CD4-positive, alpha-beta T cell treated with Interleukin-6 for 4 hours (primary cell): ENCODE results near the gene IFT122.
"Not testable (repeated sequence)": the region's sequence is repeated elsewhere in the genome, so short reads cannot be mapped to it uniquely, and the experiment has no call there.

ENCODE experiments used
- DNase-seq: peaks from one replicate; pipeline ENCODE4 v3.0.0-alpha.2; 2020; ENCODE audit warnings: mixed read lengths

The IFT122 gene

GRCh38 chr3:129474984-129475804 is 35.2 kb downstream of the IFT122 start:
- no peak for DNase-seq

- DNase-seq, result no peak
Measured at GRCh38 chr3:129475863-129476262, 35.8 kb downstream of the IFT122 start.

DNA sequence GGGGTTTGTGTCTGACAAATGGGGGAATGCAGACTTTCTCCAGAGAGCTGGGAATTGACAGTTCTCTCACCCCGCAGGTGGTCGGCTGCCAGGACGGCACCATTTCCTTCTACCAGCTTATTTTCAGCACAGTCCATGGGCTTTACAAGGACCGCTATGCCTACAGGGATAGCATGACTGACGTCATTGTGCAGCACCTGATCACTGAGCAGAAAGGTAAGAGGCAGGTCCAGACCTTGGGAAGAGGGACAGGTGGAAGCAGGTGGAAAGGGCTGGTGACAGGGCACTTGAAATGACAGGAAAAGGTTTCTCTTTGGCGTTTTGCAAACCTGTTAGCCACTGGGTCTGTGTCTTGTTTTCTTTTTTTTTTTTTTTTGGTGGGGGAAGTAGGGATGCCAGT is 36.6 kb downstream of the IFT122 start:
- no peak for DNase-seq

DNA sequence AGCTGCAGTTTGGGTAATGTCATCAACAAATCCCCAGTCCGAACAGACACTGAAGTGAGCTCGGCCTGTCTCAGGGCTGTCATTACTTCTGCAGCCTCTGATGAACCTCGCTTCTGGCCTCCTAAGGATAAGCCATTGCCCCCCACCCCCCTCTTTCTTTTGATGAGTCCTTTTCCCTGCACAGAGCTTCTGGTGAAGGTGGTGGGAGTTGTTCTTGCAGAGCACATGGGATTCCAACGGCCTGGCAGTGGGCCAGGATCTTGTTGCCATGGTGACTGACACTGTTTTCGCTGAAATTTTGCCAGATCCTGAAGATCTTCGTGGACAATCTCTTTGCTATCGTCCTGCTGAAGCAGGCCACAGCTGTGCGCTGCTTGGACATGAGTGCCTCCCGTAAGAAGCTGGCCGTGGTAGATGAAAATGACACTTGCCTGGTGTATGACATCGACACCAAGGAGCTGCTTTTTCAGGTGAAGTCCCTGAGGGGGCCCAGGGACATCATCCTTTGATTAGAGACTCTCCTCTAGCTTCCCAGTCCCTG is 41.3 kb downstream of the IFT122 start:
- not testable (repeated sequence) for DNase-seq

DNA sequence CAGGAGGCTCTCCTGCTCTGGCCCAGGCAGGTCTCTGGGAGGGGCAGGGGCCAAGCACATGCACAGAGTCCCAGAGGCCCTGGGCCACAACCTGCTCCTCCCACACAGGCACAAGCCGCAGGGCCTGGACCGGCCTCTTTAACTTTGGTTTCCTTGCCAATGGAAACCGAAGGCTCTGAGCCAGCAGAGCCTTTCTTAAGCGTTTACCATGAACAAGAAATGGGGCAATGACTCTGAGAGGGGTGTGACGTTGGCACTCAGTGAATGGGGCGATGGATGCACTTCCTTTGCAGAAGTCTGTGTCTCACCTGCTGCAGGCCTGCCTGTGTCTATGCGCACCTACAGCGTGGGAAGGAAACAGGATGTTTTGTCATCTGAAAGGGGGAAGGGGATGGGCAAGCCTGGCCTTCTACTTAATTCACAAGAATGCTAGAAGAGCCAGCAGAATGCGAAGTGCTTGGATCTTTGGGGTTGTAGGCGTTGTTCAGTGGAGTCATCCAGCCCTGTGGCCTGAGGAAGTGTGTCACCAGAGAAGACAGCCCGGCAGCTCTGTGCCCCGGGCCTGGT is 41.8 kb downstream of the IFT122 start:
- DNase-seq, result peak; percentile 68

- DNase-seq, result no peak
Measured at GRCh38 chr3:129482721-129483120, 42.7 kb downstream of the IFT122 start.

DNA sequence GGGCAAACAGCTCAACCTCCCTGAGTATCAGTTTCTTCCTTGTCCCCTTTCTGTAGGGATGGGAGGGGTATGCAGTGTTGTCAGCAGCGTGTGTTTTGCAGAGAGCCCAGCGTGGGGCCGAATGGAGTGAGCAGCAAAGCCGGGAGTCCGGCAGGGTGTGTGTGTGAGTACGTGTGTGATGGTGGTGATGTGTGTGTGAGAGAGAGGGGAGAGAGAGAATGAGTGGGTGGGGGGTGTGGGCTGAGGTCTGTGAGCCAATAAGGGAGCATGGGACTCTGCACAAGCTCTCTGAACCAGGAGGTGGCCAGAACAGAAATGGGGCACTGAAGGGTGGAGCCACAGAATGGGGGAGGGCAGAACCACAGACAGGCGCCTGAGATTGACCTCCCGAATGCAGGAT is 43.8 kb downstream of the IFT122 start:
- DNase-seq, result no peak

GRCh38 chr3:129485146-129485545 is 45.1 kb downstream of the IFT122 start:
- not testable (repeated sequence) for DNase-seq

DNA sequence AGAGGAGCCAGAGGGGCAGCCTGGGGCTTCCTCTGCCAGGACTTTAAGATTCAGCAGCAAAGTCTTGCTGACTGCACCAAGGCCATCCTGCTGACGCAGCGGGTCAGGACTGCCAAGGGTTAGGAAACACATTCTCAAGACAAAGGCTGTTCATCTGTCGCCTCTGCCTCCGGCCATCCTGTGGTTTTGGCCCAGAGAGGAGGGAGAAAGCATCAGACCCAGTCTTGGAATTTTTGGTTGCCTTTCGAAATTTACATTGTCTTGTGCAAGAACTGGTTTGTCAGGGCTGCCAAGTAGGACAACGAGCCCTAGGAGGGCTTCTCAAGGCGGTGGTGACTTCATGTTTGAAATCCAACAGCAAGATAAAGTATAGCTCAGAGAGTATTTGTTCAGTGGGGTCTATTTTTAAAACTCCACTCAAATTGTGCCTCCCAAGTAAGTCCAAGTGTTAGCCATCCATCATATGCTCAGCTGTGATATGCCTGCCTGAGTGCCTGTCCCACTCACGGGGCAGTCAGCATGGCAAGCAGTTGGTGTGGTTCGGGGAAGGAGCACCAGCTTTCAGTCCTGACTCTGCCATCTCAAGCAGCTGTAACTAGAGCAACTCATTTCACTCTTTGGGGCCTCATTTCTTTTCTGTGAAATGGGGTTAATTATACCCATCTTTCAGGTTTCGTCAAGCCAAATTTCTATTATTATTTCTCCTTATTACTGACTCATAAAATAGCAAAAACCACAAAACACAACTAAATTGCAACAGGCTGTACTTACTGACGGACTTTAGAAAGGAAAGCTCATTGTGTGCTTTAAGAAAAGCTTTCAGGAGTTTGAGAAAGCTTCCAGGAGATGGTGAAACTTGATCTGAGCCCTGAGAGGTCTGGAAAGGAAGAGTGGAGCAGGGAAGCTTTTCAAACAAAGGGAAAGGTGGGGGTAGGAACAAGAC is 46.0 kb downstream of the IFT122 start:
- DNase-seq, result no peak

- DNase-seq, result no peak
Measured at GRCh38 chr3:129486664-129487035, 46.6 kb downstream of the IFT122 start.

GRCh38 chr3:129487183-129487867 is 47.3 kb downstream of the IFT122 start:
- no peak for DNase-seq

GRCh38 chr3:129487868-129488335 is 47.9 kb downstream of the IFT122 start:
- DNase-seq, result not testable (repeated sequence)

- not testable (repeated sequence) for DNase-seq
Measured at GRCh38 chr3:129489258-129489657, 49.2 kb downstream of the IFT122 start.

DNA sequence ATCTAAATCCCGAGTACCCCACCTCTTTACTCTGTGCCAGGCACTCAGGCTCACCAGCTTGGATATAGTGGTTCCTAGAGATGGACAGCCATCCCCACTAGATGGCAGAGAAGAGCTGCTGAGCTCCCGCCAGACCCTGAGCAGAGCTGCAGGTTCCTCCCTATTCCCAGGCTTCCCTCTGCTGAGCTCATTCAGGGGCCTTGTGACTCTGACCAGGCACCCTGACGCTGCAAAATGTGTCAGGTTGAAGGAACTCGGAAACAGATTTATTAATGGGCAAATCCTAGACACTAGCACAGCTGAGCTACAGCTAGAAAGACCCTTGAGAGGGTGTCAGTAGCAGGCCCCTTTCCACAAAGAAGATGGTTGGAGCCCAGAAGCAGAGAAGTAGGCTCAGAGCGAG is 50.2 kb downstream of the IFT122 start:
- DNase-seq, result peak; percentile 64

DNA sequence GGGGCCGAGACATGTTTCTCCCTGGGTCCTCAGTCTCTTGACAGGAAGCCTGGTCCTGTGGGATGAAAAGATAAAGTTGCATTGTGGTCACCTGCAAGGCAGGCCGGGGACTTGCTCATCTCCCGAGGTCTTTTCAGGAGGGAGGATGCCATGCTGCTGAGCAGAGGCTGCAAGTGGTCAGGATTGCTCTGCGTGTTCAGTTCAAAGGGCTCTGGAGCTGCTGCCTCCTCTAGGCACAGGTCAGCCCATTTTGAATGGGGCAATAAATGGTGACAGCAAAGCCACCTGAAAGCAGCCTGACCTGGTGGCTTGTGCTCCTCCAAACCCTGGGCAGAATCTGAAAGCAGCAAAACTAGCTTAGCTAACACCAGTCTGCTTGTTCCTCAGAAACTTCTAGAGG is 51.1 kb downstream of the IFT122 start:
- DNase-seq, result not testable (repeated sequence)

DNA sequence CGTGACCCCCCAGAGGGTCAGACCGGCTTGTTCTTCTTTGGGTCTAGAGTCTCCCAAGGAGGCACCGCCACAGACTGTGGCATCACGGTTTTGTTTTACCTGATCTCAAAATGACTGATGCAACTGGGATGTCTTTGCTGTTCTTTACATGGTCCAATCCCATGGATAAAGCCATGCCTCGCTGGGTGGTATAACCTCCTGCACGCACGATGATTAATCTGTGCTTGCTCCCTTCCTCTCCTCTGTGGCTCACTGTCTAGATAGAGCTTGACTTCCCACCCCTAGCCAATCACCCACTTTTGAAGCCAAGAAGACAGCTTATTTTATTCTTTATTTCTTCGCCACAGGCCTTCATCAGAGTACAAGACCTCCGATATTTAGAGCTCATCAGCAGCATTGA is 51.8 kb downstream of the IFT122 start:
- no peak for DNase-seq

DNA sequence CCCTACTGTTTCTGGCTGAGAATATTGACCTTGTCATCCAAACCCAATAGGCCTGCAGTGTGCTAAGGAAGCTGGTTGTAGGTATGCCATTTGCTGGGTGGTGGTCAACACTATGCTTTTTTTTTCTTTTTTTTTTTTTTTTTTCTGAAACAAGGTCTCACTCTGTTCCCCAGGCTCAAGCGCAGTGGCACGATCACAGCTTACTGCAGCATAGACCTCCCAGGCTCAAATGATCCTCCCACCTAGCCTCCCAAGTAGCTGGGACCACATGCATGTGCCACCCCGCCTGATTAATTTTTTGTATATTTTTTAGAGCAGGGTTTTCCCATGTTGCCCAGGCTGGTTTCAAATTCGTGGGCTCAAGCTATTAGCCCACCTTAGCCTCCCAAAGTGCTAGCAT is 52.7 kb downstream of the IFT122 start:
- no peak for DNase-seq

- no peak for DNase-seq
Measured at GRCh38 chr3:129493206-129493605, 53.2 kb downstream of the IFT122 start.

GRCh38 chr3:129494499-129494898 is 54.5 kb downstream of the IFT122 start:
- DNase-seq, result not testable (repeated sequence)

- not testable (repeated sequence) for DNase-seq
Measured at GRCh38 chr3:129495006-129495639, 55.1 kb downstream of the IFT122 start.

GRCh38 chr3:129497876-129498275 is 57.9 kb downstream of the IFT122 start:
- not testable (repeated sequence) for DNase-seq
